Stomach (tissue), 9 donors: Measurements from ENCODE around the gene UBXN11. TPM values are rescaled to one million over a fixed set of nuclear protein-coding genes. Genes with fewer than 3 reads are reported as not detected.
A peak's percentile ranks its signal among the peaks of the same experiment; 100 is the strongest.

Source experiments
- DNase-seq, 2 donors: peaks; one replicate each; pipeline versions ENCODE4 v3.0.0 to v3.0.0-alpha.2; 2013 to 2019
- H3K27ac ChIP-seq, 5 donors: fragments of 200-600 bp in 4 of 5; sonication (generic) in 4 of 5; one replicate each; pipeline ENCODE4 v1.5.1; 2013 to 2019; ENCODE audit warnings: mild to moderate bottlenecking in 1 of 5, moderate library complexity in 1 of 5
- H3K27me3 ChIP-seq, 3 donors: fragments of 200-600 bp; sonication (generic); one replicate each; pipeline ENCODE4 v1.5.1; 2017 to 2019; ENCODE audit warnings: mixed run types in 1 of 3
- H3K36me3 ChIP-seq, 4 donors: fragments of 200-600 bp; sonication (generic); 1 replicate in 3 of 4; 2 replicates in 1 of 4; pipeline ENCODE4 v1.5.1; 2016 to 2019
- H3K4me1 ChIP-seq, 4 donors: fragments of 200-600 bp; sonication (generic); one replicate each; pipeline ENCODE4 v1.5.1; 2016 to 2019
- H3K4me3 ChIP-seq, 4 donors: fragments of 200-600 bp; sonication (generic) in 3 of 4; one replicate each; pipeline ENCODE4 v1.5.1; 2016 to 2019; ENCODE audit warnings: mild to moderate bottlenecking in 1 of 4
- H3K9me3 ChIP-seq, 4 donors: fragments of 200-600 bp; sonication (generic); one replicate each; pipeline ENCODE4 v1.5.1; 2016 to 2019
- EP300 ChIP-seq: sonication (generic); formaldehyde crosslinking; IDR thresholded peaks from one replicate; pipeline ENCODE4 v1.6.1; 2017; ENCODE audit warnings: antibody characterized with exemption
- POLR2A ChIP-seq, 4 donors: fragments of 450-650 bp; IDR thresholded peaks; one replicate each; pipeline ENCODE4 v1.6.1; 2016; ENCODE audit warnings: antibody characterized with exemption in 4 of 4, control low read depth in 2 of 4, mild to moderate bottlenecking in 1 of 4, moderate library complexity in 1 of 4
- POLR2AphosphoS5 ChIP-seq, 3 donors: sonication (generic); formaldehyde crosslinking; IDR thresholded peaks; one replicate each; pipeline ENCODE4 v1.6.1; 2016; ENCODE audit warnings: antibody characterized with exemption in 3 of 3
- WGBS, 5 donors: extraction: QIAGEN DNeasy Blood & Tissue Kit in 3 of 5; methylation state at CpG; one replicate each; pipeline versions ENCODE4 v1.1.5 to v1.1.7; 2013 to 2018; 5-methylcytosine and 5-hydroxymethylcytosine counted together
- intact Hi-C: fragments of 100-400 bp; cut with DNase I; formaldehyde crosslinking; loops from one replicate; pipeline ENCODE4 v1.15.1; 2023; ENCODE audit warnings: low total_unique reads
- polyA plus RNA-seq, 3 donors: library from polyadenylated mRNA; stranded (reverse); fragments of 200-250 nt; gene quantifications; one replicate each; pipeline ENCODE4 v1.2.3, GENCODE V29; 2013
- total RNA-seq, 5 donors: library from RNA; depleted of rRNA; stranded (reverse); fragments of >200 nt; gene quantifications; one replicate each; pipeline versions ENCODE4 v1.1.0 to v1.2.3, GENCODE V29; 2014 to 2016
- TF ChIP-seq, protein P1 (sequence below), 7 experiments: fragments of 450-650 bp in 4 of 7; fragments of 200-600 bp in 3 of 7; sonication (generic) in 3 of 7; IDR thresholded peaks; one replicate each; pipeline ENCODE4 v1.5.1; 2016 to 2019; ENCODE audit warnings: antibody characterized with exemption in 7 of 7, control low read depth in 2 of 7, mild to moderate bottlenecking in 1 of 7
- donor health status: healthy with polysubstance abuse.
- donor health status: Bipolar disorder and iron deficiency.
- donor health status: healthy.

The UBXN11 gene
- total and polyA plus RNA-seq, 8 donors = 7.3 to 26.3 (median 12.6) TPM

- Histone ChIP-seq H3K27me3 (no peaks in the 10 kb centered on the region), H3K4me3 (peak overlapping the region; percentile 66 to 93 (median 78)), H3K4me1 (peaks cover 7 to 31% (median 18%) of the 10 kb centered on the region in 4 donors), H3K36me3 (peaks cover 0 to 9% (median 0%) of the 10 kb centered on the region in 4 donors), H3K27ac (peak overlapping the region; percentile 6 to 75 (median 62)), H3K9me3 (no peaks in the 10 kb centered on the region)
- no peak for TF ChIP-seq POLR2AphosphoS5 (IDR thresholded peaks at IDR 0.05)
- no peak for TF ChIP-seq POLR2A (IDR thresholded peaks at IDR 0.05)
- no peak for TF ChIP-seq EP300
- TF ChIP-seq, protein P1, sequence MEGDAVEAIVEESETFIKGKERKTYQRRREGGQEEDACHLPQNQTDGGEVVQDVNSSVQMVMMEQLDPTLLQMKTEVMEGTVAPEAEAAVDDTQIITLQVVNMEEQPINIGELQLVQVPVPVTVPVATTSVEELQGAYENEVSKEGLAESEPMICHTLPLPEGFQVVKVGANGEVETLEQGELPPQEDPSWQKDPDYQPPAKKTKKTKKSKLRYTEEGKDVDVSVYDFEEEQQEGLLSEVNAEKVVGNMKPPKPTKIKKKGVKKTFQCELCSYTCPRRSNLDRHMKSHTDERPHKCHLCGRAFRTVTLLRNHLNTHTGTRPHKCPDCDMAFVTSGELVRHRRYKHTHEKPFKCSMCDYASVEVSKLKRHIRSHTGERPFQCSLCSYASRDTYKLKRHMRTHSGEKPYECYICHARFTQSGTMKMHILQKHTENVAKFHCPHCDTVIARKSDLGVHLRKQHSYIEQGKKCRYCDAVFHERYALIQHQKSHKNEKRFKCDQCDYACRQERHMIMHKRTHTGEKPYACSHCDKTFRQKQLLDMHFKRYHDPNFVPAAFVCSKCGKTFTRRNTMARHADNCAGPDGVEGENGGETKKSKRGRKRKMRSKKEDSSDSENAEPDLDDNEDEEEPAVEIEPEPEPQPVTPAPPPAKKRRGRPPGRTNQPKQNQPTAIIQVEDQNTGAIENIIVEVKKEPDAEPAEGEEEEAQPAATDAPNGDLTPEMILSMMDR (IDR thresholded peaks at IDR 0.05) = no peak
- DNase-seq = no peak
- WGBS, 5 donors = 16 to 25% (median 23%) methylated on average over 8 of the region's 8 CpGs
- intact Hi-C loops = no loop called here
Observed at GRCh38 chr1:26305667-26306289, 658 bp downstream of the UBXN11 start.

DNA sequence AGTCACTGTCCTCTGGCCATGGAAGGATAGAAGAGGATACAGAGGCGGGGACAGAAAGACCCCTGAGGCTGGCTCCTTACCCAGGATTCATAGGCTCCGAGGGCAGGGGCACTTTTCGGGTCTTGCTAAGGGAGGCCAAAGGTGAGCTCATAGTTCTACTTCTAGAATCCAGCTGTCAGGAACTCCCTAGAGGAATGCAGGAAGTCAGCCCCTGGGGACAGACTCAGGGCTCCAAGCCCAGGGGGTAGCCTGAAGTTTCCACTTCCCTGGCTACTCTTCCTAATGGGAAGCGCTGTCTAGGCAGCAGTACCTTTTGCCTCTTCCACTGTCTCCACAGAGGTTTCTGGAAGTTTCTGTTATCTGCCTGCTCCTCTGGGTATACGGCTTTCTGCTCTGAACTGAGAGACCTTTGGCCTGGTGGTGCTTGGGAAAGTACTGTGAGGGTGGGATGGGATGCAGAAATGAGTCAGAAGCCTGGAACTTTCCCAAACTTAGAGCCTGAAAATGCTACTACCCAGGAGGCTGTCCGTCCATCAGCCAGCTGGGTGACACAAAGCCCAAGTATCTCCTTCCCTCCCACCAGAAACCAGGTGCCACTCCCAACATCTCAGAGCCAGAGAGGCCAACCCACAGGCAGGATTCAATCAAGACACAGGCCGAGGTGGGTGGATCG is 3.6 kb downstream of the UBXN11 start:
- Histone ChIP-seq H3K9me3 (no peaks in the 10 kb centered on the region), H3K27ac (no peak overlapping the region), H3K36me3 (peaks cover 0 to 9% (median 0%) of the 10 kb centered on the region in 4 donors), H3K4me3 (no peak overlapping the region), H3K4me1 (peaks cover 7 to 36% (median 18%) of the 10 kb centered on the region in 4 donors), H3K27me3 (no peaks in the 10 kb centered on the region)
- WGBS, 5 donors = 71 to 82% (median 78%) methylated on average over 8 of the region's 8 CpGs
- no peak for DNase-seq
- intact Hi-C loops = no loop called here
- TF ChIP-seq EP300 = no peak
- TF ChIP-seq POLR2A (IDR thresholded peaks at IDR 0.05) = no peak
- TF ChIP-seq, protein P1 (IDR thresholded peaks at IDR 0.05) = no peak
- no peak for TF ChIP-seq POLR2AphosphoS5 (IDR thresholded peaks at IDR 0.05)

DNA sequence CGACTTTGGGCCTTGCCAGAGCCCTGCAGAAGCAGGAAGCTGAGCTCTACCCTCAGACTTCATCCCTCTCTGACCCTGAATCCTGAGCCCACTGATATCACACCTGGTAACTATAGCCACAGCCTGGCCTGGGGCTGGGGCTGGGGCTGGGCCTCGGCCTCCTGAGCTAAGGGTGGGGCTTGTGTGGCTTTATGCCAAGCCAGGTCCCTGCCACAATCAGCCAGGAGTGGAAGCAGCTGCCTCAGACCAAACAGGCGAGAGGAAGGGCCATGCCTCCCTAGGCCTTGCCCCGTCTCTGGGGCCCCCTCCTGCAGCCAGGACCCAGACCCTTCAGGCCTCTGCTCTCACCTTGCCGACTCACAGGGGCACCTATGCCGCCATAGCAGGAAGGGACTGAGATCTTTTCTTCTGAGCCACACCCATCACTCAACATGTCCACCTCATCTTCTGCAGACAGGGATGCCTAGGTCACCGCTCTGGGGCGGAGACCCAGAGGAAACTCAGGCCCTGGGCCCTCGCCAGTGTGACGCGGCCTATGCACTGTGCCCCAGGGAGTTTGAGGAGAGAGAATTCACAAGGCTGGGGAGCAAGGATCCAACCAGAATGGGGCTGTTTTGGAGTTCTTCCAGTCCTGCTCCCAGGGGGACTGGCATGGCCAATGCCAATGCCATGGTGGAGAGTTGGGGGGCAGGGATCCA is 5.7 kb downstream of the UBXN11 start:
- H3K4me1 ChIP-seq = peaks cover 3 to 18% (median 4%) of the 10 kb centered on the region in 4 donors
- intact Hi-C loops = no loop called here
- H3K4me3 ChIP-seq = no peak overlapping the region
- no peak for DNase-seq
- WGBS, 5 donors = 76 to 84% (median 80%) methylated on average over 9 to 11 of the region's 11 CpGs
- H3K9me3 ChIP-seq = no peaks in the 10 kb centered on the region
- no peak overlapping the region for H3K27ac ChIP-seq
- H3K36me3 ChIP-seq = peaks cover 0 to 26% (median 10%) of the 10 kb centered on the region in 4 donors
- TF ChIP-seq POLR2A (IDR thresholded peaks at IDR 0.05) (no peak), EP300 (no peak), POLR2AphosphoS5 (IDR thresholded peaks at IDR 0.05) (no peak)
- TF ChIP-seq, protein P1 (IDR thresholded peaks at IDR 0.05) = no peak
- no peaks in the 10 kb centered on the region for H3K27me3 ChIP-seq

DNA sequence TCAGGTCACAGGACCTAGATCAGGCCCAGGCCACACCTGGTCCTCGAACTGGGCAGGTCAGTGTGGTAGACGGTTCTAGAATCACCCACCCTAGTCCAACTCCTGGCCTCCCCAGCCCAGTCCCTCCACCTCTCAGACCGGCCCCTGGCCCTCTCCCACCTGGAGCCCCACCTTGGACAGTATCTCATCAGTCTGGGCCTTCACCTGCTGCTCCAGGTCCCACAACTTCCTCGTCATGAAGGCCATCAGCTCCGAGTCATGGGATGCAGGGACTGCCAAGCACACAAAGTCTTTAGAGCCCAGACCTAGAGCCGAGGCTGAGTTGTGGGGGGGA is 8.7 kb downstream of the UBXN11 start:
- intact Hi-C loops = no loop called here
- peaks cover 0 to 6% (median 0%) of the 10 kb centered on the region in 4 donors for H3K4me1 ChIP-seq
- H3K36me3 ChIP-seq = peaks cover 0 to 32% (median 13%) of the 10 kb centered on the region in 4 donors
- DNase-seq = no peak
- TF ChIP-seq POLR2AphosphoS5 (IDR thresholded peaks at IDR 0.05) (no peak), POLR2A (IDR thresholded peaks at IDR 0.05) (no peak), EP300 (no peak)
- TF ChIP-seq, protein P1 (IDR thresholded peaks at IDR 0.05) = no peak
- 61 to 83% (median 70%) methylated on average over 3 to 6 of the region's 6 CpGs for WGBS, 5 donors
- H3K4me3 ChIP-seq = no peak overlapping the region
- H3K9me3 ChIP-seq = no peaks in the 10 kb centered on the region
- H3K27ac ChIP-seq = no peak overlapping the region
- H3K27me3 ChIP-seq = no peaks in the 10 kb centered on the region
